IPS DF 6.9 (cell line): ENCODE data around the gene MPEG1.

Source experiments
- DNase-seq: peaks from one replicate; pipeline ENCODE4 v3.0.0-alpha.2; 2013; ENCODE audit warnings: low read depth, low spot score
- H3K27ac ChIP-seq: one replicate; pipeline ENCODE4 v1.5.1; 2013; ENCODE audit warnings: low read length, control low read depth
- H3K27me3 ChIP-seq: 2 replicates; pipeline ENCODE4 v1.6.1; 2013; ENCODE audit warnings: mild to moderate bottlenecking, low read length; ENCODE audit not compliant: control insufficient read depth, insufficient read depth
- H3K36me3 ChIP-seq: 2 replicates; pipeline ENCODE4 v1.6.1; 2013; ENCODE audit warnings: low read length; ENCODE audit not compliant: control insufficient read depth, insufficient read depth
- H3K4me1 ChIP-seq: 2 replicates; pipeline ENCODE4 v1.6.1; 2013; ENCODE audit warnings: low read length; ENCODE audit not compliant: control insufficient read depth, insufficient read depth
- H3K4me3 ChIP-seq: 2 replicates; pipeline ENCODE4 v1.5.1; 2013; ENCODE audit warnings: mild to moderate bottlenecking, low read length
- H3K9me3 ChIP-seq: 2 replicates; pipeline ENCODE4 v1.6.1; 2013; ENCODE audit warnings: low read length, inconsistent platforms; ENCODE audit not compliant: control insufficient read depth, insufficient read depth
- WGBS: extraction: QIAGEN DNeasy Blood & Tissue Kit; methylation state at CpG from one replicate; pipeline ENCODE4 v1.1.7; 2013; ENCODE audit warnings: mixed read lengths, missing lambda C conversion rate; ENCODE audit not compliant: insufficient read length, insufficient coverage; 5-methylcytosine and 5-hydroxymethylcytosine counted together

The MPEG1 gene

GRCh38 chr11:59218319-59218718, 5.6 kb upstream of the MPEG1 start:
- no CpG with 5 or more reads among the region's 4 CpGs for WGBS
- no peak overlapping the region for H3K4me3 ChIP-seq
- H3K27me3 ChIP-seq, result no peaks in the 10 kb centered on the region
- DNase-seq, result no peak
- no peaks in the 10 kb centered on the region for H3K36me3 ChIP-seq
- no peaks in the 10 kb centered on the region for H3K9me3 ChIP-seq
- no peak overlapping the region for H3K27ac ChIP-seq
- no peaks in the 10 kb centered on the region for H3K4me1 ChIP-seq

GRCh38 chr11:59216641-59217564, 4.2 kb upstream of the MPEG1 start:
- Histone ChIP-seq H3K36me3 (no peaks in the 10 kb centered on the region), H3K4me1 (no peaks in the 10 kb centered on the region), H3K9me3 (no peaks in the 10 kb centered on the region), H3K27ac (no peak overlapping the region), H3K27me3 (no peaks in the 10 kb centered on the region), H3K4me3 (no peak overlapping the region)
- WGBS, result no CpG with 5 or more reads among the region's 9 CpGs
- no peak for DNase-seq

GRCh38 chr11:59214141-59214893, 1.6 kb upstream of the MPEG1 start:
- Histone ChIP-seq H3K4me1 (no peaks in the 10 kb centered on the region), H3K27me3 (no peaks in the 10 kb centered on the region), H3K27ac (no peak overlapping the region), H3K9me3 (no peaks in the 10 kb centered on the region), H3K4me3 (no peak overlapping the region), H3K36me3 (no peaks in the 10 kb centered on the region)
- no CpG with 5 or more reads among the region's 2 CpGs for WGBS
- DNase-seq, result no peak

- H3K27me3 ChIP-seq, result no peaks in the 10 kb centered on the region
- no peaks in the 10 kb centered on the region for H3K4me1 ChIP-seq
- no peak for DNase-seq
- H3K9me3 ChIP-seq, result no peaks in the 10 kb centered on the region
- no peaks in the 10 kb centered on the region for H3K36me3 ChIP-seq
- WGBS, result no CpG with 5 or more reads among the region's 7 CpGs
- no peak overlapping the region for H3K4me3 ChIP-seq
- no peak overlapping the region for H3K27ac ChIP-seq
These were observed 505 bp downstream of the MPEG1 start for GRCh38 chr11:59212222-59212621.

- no peak for DNase-seq
- H3K9me3 ChIP-seq, result no peaks in the 10 kb centered on the region
- no peak overlapping the region for H3K4me3 ChIP-seq
- no peak overlapping the region for H3K27ac ChIP-seq
- H3K4me1 ChIP-seq, result no peaks in the 10 kb centered on the region
- no CpG with 5 or more reads among the region's 2 CpGs for WGBS
- no peaks in the 10 kb centered on the region for H3K27me3 ChIP-seq
- H3K36me3 ChIP-seq, result 0 out of 2 replicates have a peak, but pooled peaks cover 3% of the 10 kb centered on the region
These were observed 3.8 kb downstream of the MPEG1 start for GRCh38 chr11:59208956-59209355.

GRCh38 chr11:59207988-59208451, 4.7 kb downstream of the MPEG1 start:
- H3K27me3 ChIP-seq, result no peaks in the 10 kb centered on the region
- DNase-seq, result no peak
- no peak overlapping the region for H3K27ac ChIP-seq
- no peaks in the 10 kb centered on the region for H3K9me3 ChIP-seq
- H3K36me3 ChIP-seq, result 0 out of 2 replicates have a peak, but pooled peaks cover 3% of the 10 kb centered on the region
- WGBS, result no CpG with 5 or more reads among the region's 5 CpGs
- no peak overlapping the region for H3K4me3 ChIP-seq
- no peaks in the 10 kb centered on the region for H3K4me1 ChIP-seq

GRCh38 chr11:59206635-59207034, 6.1 kb downstream of the MPEG1 start:
- Histone ChIP-seq H3K4me1 (no peaks in the 10 kb centered on the region), H3K4me3 (no peak overlapping the region), H3K36me3 (0 out of 2 replicates have a peak, but pooled peaks cover 3% of the 10 kb centered on the region), H3K27me3 (no peaks in the 10 kb centered on the region), H3K27ac (no peak overlapping the region), H3K9me3 (no peaks in the 10 kb centered on the region)
- no CpG with 5 or more reads among the region's 4 CpGs for WGBS
- peak; percentile 48 for DNase-seq

GRCh38 chr11:59205648-59206047, 7.1 kb downstream of the MPEG1 start:
- Histone ChIP-seq H3K27me3 (no peaks in the 10 kb centered on the region), H3K36me3 (0 out of 2 replicates have a peak, but pooled peaks cover 3% of the 10 kb centered on the region), H3K9me3 (no peaks in the 10 kb centered on the region), H3K4me3 (no peak overlapping the region), H3K27ac (no peak overlapping the region), H3K4me1 (no peaks in the 10 kb centered on the region)
- DNase-seq, result no peak
- WGBS, result no CpG with 5 or more reads among the region's 7 CpGs

GRCh38 chr11:59204746-59205145, 8.0 kb downstream of the MPEG1 start:
- Histone ChIP-seq H3K27me3 (no peaks in the 10 kb centered on the region), H3K27ac (no peak overlapping the region), H3K4me1 (no peaks in the 10 kb centered on the region), H3K4me3 (no peak overlapping the region), H3K36me3 (0 out of 2 replicates have a peak, but pooled peaks cover 3% of the 10 kb centered on the region), H3K9me3 (no peaks in the 10 kb centered on the region)
- DNase-seq, result no peak
- no CpG with 5 or more reads among the region's 3 CpGs for WGBS

GRCh38 chr11:59201353-59201752, 11.4 kb downstream of the MPEG1 start:
- DNase-seq, result no peak
- H3K36me3 ChIP-seq, result peaks cover 5% of the 10 kb centered on the region; the same call in 1 of the 2 replicates
- no CpG with 5 or more reads among the region's 3 CpGs for WGBS

More at GRCh38 chr11:59201353-59201752, 11.4 kb downstream of the MPEG1 start:
- Histone ChIP-seq H3K27me3 (no peaks in the 10 kb centered on the region), H3K9me3 (no peaks in the 10 kb centered on the region), H3K4me3 (no peak overlapping the region), H3K4me1 (no peaks in the 10 kb centered on the region), H3K27ac (no peak overlapping the region)
